ENCODE data around the gene FANK1.

DNA sequence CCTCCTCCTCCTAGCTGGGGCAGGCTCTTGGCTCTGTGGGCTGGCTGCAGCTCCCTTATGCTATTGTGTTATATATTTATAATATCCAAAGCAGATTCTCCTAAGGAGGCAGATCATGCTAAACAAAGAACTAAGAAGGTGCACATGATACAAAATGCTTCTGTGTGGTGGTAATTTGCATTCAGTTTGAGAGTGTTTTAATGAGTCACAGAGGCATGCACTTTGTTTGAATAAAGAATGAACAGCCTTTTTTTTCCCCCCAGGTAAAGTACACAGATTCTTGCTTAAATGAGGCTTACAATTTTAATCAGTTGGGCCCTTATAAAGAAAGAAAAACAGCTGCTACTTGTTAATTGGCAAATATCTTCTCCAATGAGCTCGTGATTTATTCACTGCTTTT, 95.0 kb downstream of the FANK1 start:
- TF ChIP-seq EZH2phosphoT487 (IDR thresholded peaks at IDR 0.05) (no peak), EZH2 (IDR thresholded peaks at IDR 0.05) (no peak)
- TF ChIP-seq, protein P1, sequence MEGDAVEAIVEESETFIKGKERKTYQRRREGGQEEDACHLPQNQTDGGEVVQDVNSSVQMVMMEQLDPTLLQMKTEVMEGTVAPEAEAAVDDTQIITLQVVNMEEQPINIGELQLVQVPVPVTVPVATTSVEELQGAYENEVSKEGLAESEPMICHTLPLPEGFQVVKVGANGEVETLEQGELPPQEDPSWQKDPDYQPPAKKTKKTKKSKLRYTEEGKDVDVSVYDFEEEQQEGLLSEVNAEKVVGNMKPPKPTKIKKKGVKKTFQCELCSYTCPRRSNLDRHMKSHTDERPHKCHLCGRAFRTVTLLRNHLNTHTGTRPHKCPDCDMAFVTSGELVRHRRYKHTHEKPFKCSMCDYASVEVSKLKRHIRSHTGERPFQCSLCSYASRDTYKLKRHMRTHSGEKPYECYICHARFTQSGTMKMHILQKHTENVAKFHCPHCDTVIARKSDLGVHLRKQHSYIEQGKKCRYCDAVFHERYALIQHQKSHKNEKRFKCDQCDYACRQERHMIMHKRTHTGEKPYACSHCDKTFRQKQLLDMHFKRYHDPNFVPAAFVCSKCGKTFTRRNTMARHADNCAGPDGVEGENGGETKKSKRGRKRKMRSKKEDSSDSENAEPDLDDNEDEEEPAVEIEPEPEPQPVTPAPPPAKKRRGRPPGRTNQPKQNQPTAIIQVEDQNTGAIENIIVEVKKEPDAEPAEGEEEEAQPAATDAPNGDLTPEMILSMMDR (IDR thresholded peaks at IDR 0.05) = no peak

Data from neural progenitor cell (in vitro differentiated cells).